Naive thymus-derived CD4-positive, alpha-beta T cell (primary cell): ENCODE measurements around the gene MARK2. TPM values are rescaled to one million over a fixed set of nuclear protein-coding genes. Genes with fewer than 3 reads are reported as not detected.

Source experiments
- ATAC-seq: fragments of 150-1000 bp; cut with Tn5 transposase; 2 replicates; pipeline ENCODE4 v1.10.0; 2021; ENCODE audit warnings: mild to moderate bottlenecking, moderate library complexity
- CTCF ChIA-PET: fragments of 350-600 bp; sonication (Branson Sonifier 250); formaldehyde crosslinking; loops from one replicate; lab custom pipeline; 2021; ENCODE audit warnings: antibody characterized with exemption; lab: Charles Lee
- POLR2A ChIA-PET: fragments of 350-600 bp; sonication (Branson Sonifier 250); formaldehyde crosslinking; loops from one replicate; lab custom pipeline; 2021; ENCODE audit warnings: antibody characterized with exemption, inconsistent platforms; lab: Charles Lee
- DNase-seq, 9 donors: peaks; one replicate each; pipeline versions ENCODE4 v3.0.0 to v3.0.0-alpha.2; 2020 to 2022; ENCODE audit warnings: mixed read lengths in 1 of 9
- H3K27ac ChIP-seq: one replicate; pipeline ENCODE4 v1.7.0; 2013; ENCODE audit warnings: mild to moderate bottlenecking, low read depth, low read length, moderate library complexity
- H3K27me3 ChIP-seq, 2 donors: one replicate each; pipeline ENCODE4 v1.7.0; 2013; ENCODE audit warnings: low read length in 2 of 2, mild to moderate bottlenecking in 2 of 2, moderate library complexity in 2 of 2; ENCODE audit not compliant: control insufficient read depth in 2 of 2, insufficient read depth in 2 of 2
- H3K36me3 ChIP-seq, 3 experiments: 1 replicate in 2 of 3; 2 replicates in 1 of 3; pipeline ENCODE4 v1.7.0; 2013; ENCODE audit warnings: low read length in 3 of 3, mild to moderate bottlenecking in 3 of 3, moderate library complexity in 1 of 3; ENCODE audit not compliant: insufficient read depth in 3 of 3, control insufficient read depth in 2 of 3
- H3K4me1 ChIP-seq, 2 donors: one replicate each; pipeline ENCODE4 v1.7.0; 2013; ENCODE audit warnings: low read length in 2 of 2, mild to moderate bottlenecking in 2 of 2, moderate library complexity in 1 of 2; ENCODE audit not compliant: control insufficient read depth in 2 of 2, insufficient read depth in 2 of 2
- H3K4me3 ChIP-seq: 2 replicates; pipeline ENCODE4 v1.7.0; 2013; ENCODE audit warnings: mild to moderate bottlenecking, low read length
- H3K9me3 ChIP-seq, 3 experiments: 1 replicate in 2 of 3; 2 replicates in 1 of 3; pipeline ENCODE4 v1.7.0; 2013; ENCODE audit warnings: low read length in 3 of 3; ENCODE audit not compliant: control insufficient read depth in 2 of 3
- H3K27ac Mint-ChIP-seq, 9 donors: one replicate each; pipeline ENCODE4 v1.8.0; 2020 to 2022; ENCODE audit warnings: mixed read lengths in 9 of 9, mild to moderate bottlenecking in 8 of 9, moderate library complexity in 5 of 9, inconsistent platforms in 2 of 9
- H3K27me3 Mint-ChIP-seq, 5 donors: one replicate each; pipeline ENCODE4 v1.8.0; 2021 to 2022; ENCODE audit warnings: mixed read lengths in 5 of 5, mild to moderate bottlenecking in 1 of 5
- H3K36me3 Mint-ChIP-seq, 5 donors: one replicate each; pipeline ENCODE4 v1.8.0; 2020 to 2022; ENCODE audit warnings: mixed read lengths in 5 of 5, mild to moderate bottlenecking in 3 of 5, inconsistent platforms in 1 of 5
- H3K4me1 Mint-ChIP-seq, 7 donors: one replicate each; pipeline ENCODE4 v1.8.0; 2020 to 2022; ENCODE audit warnings: mixed read lengths in 7 of 7, mild to moderate bottlenecking in 3 of 7, inconsistent platforms in 1 of 7
- H3K4me3 Mint-ChIP-seq, 10 donors: one replicate each; pipeline ENCODE4 v1.8.0; 2020 to 2022; ENCODE audit warnings: mild to moderate bottlenecking in 10 of 10, mixed read lengths in 10 of 10, moderate library complexity in 6 of 10, inconsistent platforms in 2 of 10
- H3K9me3 Mint-ChIP-seq, 11 donors: one replicate each; pipeline ENCODE4 v1.8.0; 2020 to 2022; ENCODE audit warnings: mixed read lengths in 11 of 11, mild to moderate bottlenecking in 4 of 11, inconsistent platforms in 1 of 11, moderate library complexity in 1 of 11
- intact Hi-C, 2 donors: fragments of 100-400 bp; cut with micrococcal nuclease; formaldehyde crosslinking; loops; one replicate each; pipeline ENCODE4 v1.15.1; 2023
- polyA plus RNA-seq, 2 donors: library from polyadenylated mRNA; unstranded; fragments of 300-500 nt; fragmentation: Illumina TruSeq; gene quantifications; one replicate each; pipeline ENCODE4 v1.2.3, GENCODE V29; 2021
- total RNA-seq, 6 experiments: library from RNA in 5 of 6; stranded (reverse) in 5 of 6; gene quantifications; 1 replicate in 5 of 6; 2 replicates in 1 of 6; pipeline ENCODE4 v1.2.3 and lab custom pipeline; 2021 to 2026

The MARK2 gene
- total and polyA plus RNA-seq, 7 experiments from 2014 or later = 29.4 to 69.1 (median 56.8) TPM

GRCh38 chr11:63922673-63923192, 83.8 kb downstream of the MARK2 start:
- peaks cover 0 to 2% (median 0%) of the 10 kb centered on the region in 11 donors for H3K9me3 Mint-ChIP-seq
- DNase-seq (no peak), ATAC-seq (no peak)
- H3K27me3 Mint-ChIP-seq = peaks cover 0 to 45% (median 0%) of the 10 kb centered on the region in 5 donors
- peaks cover 0 to 8% (median 7%) of the 10 kb centered on the region in 7 donors for H3K4me1 Mint-ChIP-seq
- H3K27ac Mint-ChIP-seq = peak overlapping the region in 3 of 9 donors; percentile 7 to 45 (median 33)
- H3K27ac ChIP-seq = no peak overlapping the region
- H3K4me3 ChIP-seq = no peak overlapping the region
- intact Hi-C loops = no loop called here
- H3K4me3 Mint-ChIP-seq = no peak overlapping the region
- no peaks in the 10 kb centered on the region for H3K9me3 ChIP-seq
- peaks cover 0 to under 1% of the 10 kb centered on the region in 2 donors for H3K4me1 ChIP-seq
- POLR2A ChIA-PET = no interaction called here
- no peaks in the 10 kb centered on the region for H3K27me3 ChIP-seq
- CTCF ChIA-PET = no interaction called here
- no peaks in the 10 kb centered on the region for H3K36me3 ChIP-seq
- H3K36me3 Mint-ChIP-seq = no peaks in the 10 kb centered on the region

GRCh38 chr11:63923319-63923718, 84.4 kb downstream of the MARK2 start:
- no peak overlapping the region for H3K4me3 Mint-ChIP-seq
- ATAC-seq (no peak), DNase-seq (no peak)
- Histone ChIP-seq H3K27ac (no peak overlapping the region), H3K27me3 (no peaks in the 10 kb centered on the region), H3K36me3 (no peaks in the 10 kb centered on the region), H3K9me3 (no peaks in the 10 kb centered on the region), H3K4me1 (no peaks in the 10 kb centered on the region), H3K4me3 (no peak overlapping the region)
- H3K4me1 Mint-ChIP-seq = peaks cover 0 to 8% (median 7%) of the 10 kb centered on the region in 7 donors
- H3K9me3 Mint-ChIP-seq = peaks cover 0 to 2% (median 0%) of the 10 kb centered on the region in 11 donors
- no peak overlapping the region for H3K27ac Mint-ChIP-seq
- peaks cover 0 to 46% (median 0%) of the 10 kb centered on the region in 5 donors for H3K27me3 Mint-ChIP-seq
- intact Hi-C loops = no loop called here
- H3K36me3 Mint-ChIP-seq = no peaks in the 10 kb centered on the region
- CTCF ChIA-PET = no interaction called here
- POLR2A ChIA-PET = interaction anchor here (0.6 kb wide), 1 partner anchor 81 kb away, joined by 3 read pairs; no protein-coding TSS in a partner anchor

- H3K9me3 Mint-ChIP-seq = peaks cover 0 to 2% (median 0%) of the 10 kb centered on the region in 11 donors
- Histone ChIP-seq H3K27ac (no peak overlapping the region), H3K9me3 (no peaks in the 10 kb centered on the region), H3K4me1 (no peaks in the 10 kb centered on the region), H3K27me3 (no peaks in the 10 kb centered on the region), H3K4me3 (no peak overlapping the region), H3K36me3 (no peaks in the 10 kb centered on the region)
- peaks cover 0 to 20% (median 0%) of the 10 kb centered on the region in 5 donors for H3K27me3 Mint-ChIP-seq
- ATAC-seq (no peak), DNase-seq (no peak)
- no peaks in the 10 kb centered on the region for H3K4me1 Mint-ChIP-seq
- POLR2A ChIA-PET = interaction anchor here (0.6 to 1.1 kb wide), 2 partner anchors 18 to 63 kb away, joined by 4 to 5 read pairs; no protein-coding TSS in a partner anchor
- H3K36me3 Mint-ChIP-seq = no peaks in the 10 kb centered on the region
- intact Hi-C loops = no loop called here
- H3K4me3 Mint-ChIP-seq = no peak overlapping the region
- H3K27ac Mint-ChIP-seq = no peak overlapping the region
- CTCF ChIA-PET = no interaction called here
Measured at GRCh38 chr11:63929616-63930015, 90.7 kb downstream of the MARK2 start.

- H3K27ac ChIP-seq = no peak overlapping the region
- H3K27me3 Mint-ChIP-seq = peaks cover 0 to 16% (median 0%) of the 10 kb centered on the region in 5 donors
- H3K27me3 ChIP-seq = no peaks in the 10 kb centered on the region
- H3K9me3 ChIP-seq = no peaks in the 10 kb centered on the region
- no peak overlapping the region for H3K4me3 Mint-ChIP-seq
- no peaks in the 10 kb centered on the region for H3K4me1 Mint-ChIP-seq
- no peaks in the 10 kb centered on the region for H3K9me3 Mint-ChIP-seq
- no peaks in the 10 kb centered on the region for H3K36me3 Mint-ChIP-seq
- CTCF ChIA-PET = interaction anchor here (0.9 kb wide), 1 partner anchor 15 kb away, joined by 3 read pairs; no protein-coding TSS in a partner anchor
- no peak overlapping the region for H3K27ac Mint-ChIP-seq
- DNase-seq = no peak
- H3K4me3 ChIP-seq = no peak overlapping the region
- intact Hi-C loops = no loop called here
- H3K36me3 ChIP-seq = no peaks in the 10 kb centered on the region
- ATAC-seq = no peak
- POLR2A ChIA-PET = interaction anchor here (1.2 kb wide), 1 partner anchor 11 kb away, joined by 4 read pairs; no protein-coding TSS in a partner anchor
- H3K4me1 ChIP-seq = no peaks in the 10 kb centered on the region
Measured at GRCh38 chr11:63931045-63931444, 92.1 kb downstream of the MARK2 start.

DNA sequence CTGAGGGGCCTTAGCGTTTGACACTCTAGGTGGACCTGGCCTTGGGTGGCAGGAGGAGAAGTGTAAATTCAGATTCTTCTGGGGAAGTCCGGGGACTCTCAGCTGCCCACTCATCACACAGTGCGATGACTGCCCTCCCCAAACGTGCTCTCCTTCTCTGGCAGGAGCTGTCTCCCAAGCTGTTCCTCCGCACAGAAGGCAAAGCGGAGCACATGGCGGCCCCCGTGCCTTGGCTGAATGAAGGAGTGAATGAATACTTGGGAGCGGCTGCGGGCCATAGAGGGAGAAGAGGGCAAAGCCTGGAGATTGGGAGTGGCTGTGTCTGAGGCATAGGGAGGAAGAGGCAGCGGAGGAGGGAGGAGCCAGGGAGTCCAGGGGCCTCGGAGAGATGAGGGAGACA, 93.0 kb downstream of the MARK2 start:
- ChIA-PET CTCF (interaction anchor here (0.9 kb wide), 1 partner anchor 14 kb away, joined by 3 read pairs; no protein-coding TSS in a partner anchor), POLR2A (no interaction called here)
- DNase-seq = no peak
- intact Hi-C loops = no loop called here
- H3K36me3 ChIP-seq = no peaks in the 10 kb centered on the region
- H3K4me1 Mint-ChIP-seq = no peaks in the 10 kb centered on the region
- no peaks in the 10 kb centered on the region for H3K9me3 ChIP-seq
- H3K4me1 ChIP-seq = no peaks in the 10 kb centered on the region
- H3K27me3 Mint-ChIP-seq = peaks cover 0 to 12% (median 0%) of the 10 kb centered on the region in 5 donors
- ATAC-seq = no peak
- H3K27ac Mint-ChIP-seq = no peak overlapping the region
- H3K4me3 Mint-ChIP-seq = no peak overlapping the region
- H3K9me3 Mint-ChIP-seq = no peaks in the 10 kb centered on the region
- no peak overlapping the region for H3K4me3 ChIP-seq
- no peaks in the 10 kb centered on the region for H3K36me3 Mint-ChIP-seq
- H3K27ac ChIP-seq = no peak overlapping the region
- no peaks in the 10 kb centered on the region for H3K27me3 ChIP-seq

DNA sequence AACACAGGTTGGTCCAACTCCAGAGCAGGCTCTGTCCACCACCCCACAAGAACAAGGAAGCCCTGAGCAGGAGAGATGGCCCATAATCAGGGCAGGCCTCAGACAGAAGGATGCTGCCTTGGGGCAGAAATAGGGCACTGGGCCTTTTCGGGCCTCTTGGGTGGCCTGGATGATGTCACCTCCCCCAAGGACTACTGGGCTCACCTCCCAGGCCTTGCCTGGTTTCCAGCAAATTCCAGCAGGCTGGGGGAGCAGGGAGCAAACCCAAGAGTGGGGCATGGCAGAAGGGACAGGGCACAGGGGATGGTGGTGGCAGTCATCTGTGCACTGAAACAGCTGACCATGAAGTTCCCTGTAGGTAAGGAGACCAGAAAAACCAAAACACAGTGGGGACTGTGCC, 94.5 kb downstream of the MARK2 start:
- H3K9me3 Mint-ChIP-seq = peaks cover 0 to 4% (median 0%) of the 10 kb centered on the region in 11 donors
- CTCF ChIA-PET = no interaction called here

More for the DNA sequence above, 94.5 kb downstream of the MARK2 start:
- POLR2A ChIA-PET = no interaction called here
- H3K4me3 Mint-ChIP-seq = no peak overlapping the region
- intact Hi-C loops = no loop called here
- Histone ChIP-seq H3K9me3 (no peaks in the 10 kb centered on the region), H3K27ac (no peak overlapping the region), H3K4me1 (peaks cover 0 to 5% of the 10 kb centered on the region in 2 donors), H3K4me3 (no peak overlapping the region), H3K36me3 (no peaks in the 10 kb centered on the region), H3K27me3 (no peaks in the 10 kb centered on the region)
- H3K36me3 Mint-ChIP-seq = no peaks in the 10 kb centered on the region
- no peak for ATAC-seq
- peaks cover 0 to 8% (median 0%) of the 10 kb centered on the region in 5 donors for H3K27me3 Mint-ChIP-seq
- no peak for DNase-seq
- H3K27ac Mint-ChIP-seq = peak overlapping the region in 1 of 9 donors; percentile 54
- H3K4me1 Mint-ChIP-seq = peaks cover 3 to 11% (median 7%) of the 10 kb centered on the region in 7 donors
